ENCODE measurements around the gene RAMP1. TPM values are rescaled to one million over a fixed set of nuclear protein-coding genes. Genes with fewer than 3 reads are reported as not detected.

RAMP1 gene
- total and polyA plus RNA-seq, 2 of the 4 experiments (the other 2 are of a cell fraction), result 15.8 to 77.1 TPM

- TF ChIP-seq NFE2L2 (IDR thresholded peaks at IDR 0.05; ENCODE audit: low read depth, low read length), result no peak
- TF ChIP-seq BHLHE40 (IDR thresholded peaks at IDR 0.05; ENCODE audit: low read depth, low read length), result no peak
- no peak for TF ChIP-seq FOS (IDR thresholded peaks at IDR 0.05; ENCODE audit: low read depth, low read length)
Observed at GRCh38 chr2:237858294-237859081, 935 bp upstream of the RAMP1 start (continued).

- no peak overlapping the region for H3K27ac ChIP-seq (ENCODE audit: insufficient read depth, low read length)
- in situ Hi-C loops (cut with MboI; ENCODE audit: low sequenced_read_pairs), result loop anchor here (5.0 kb wide), 1 partner anchor 403 kb away; no protein-coding TSS in a partner anchor
- POLR2A ChIA-PET (ENCODE audit: unreplicated experiment), result no interaction called here
- TF ChIP-seq FOS (IDR thresholded peaks at IDR 0.05; ENCODE audit: low read depth, low read length) (no peak), CTCF (conservative IDR thresholded peaks at IDR 0.05; ENCODE audit: low read depth, low read length) (no peak), ELK1 (IDR thresholded peaks at IDR 0.05; ENCODE audit: borderline replicate concordance, low read depth, low read length) (no peak), POLR2A (IDR thresholded peaks at IDR 0.05; ENCODE audit: low read depth, low read length) (no peak), RCOR1 (IDR thresholded peaks at IDR 0.05; ENCODE audit: insufficient replicate concordance, low read length) (no peak), RFX5 (IDR thresholded peaks at IDR 0.05; ENCODE audit: low read depth, low read length) (no peak), BHLHE40 (IDR thresholded peaks at IDR 0.05; ENCODE audit: low read depth, low read length) (no peak), MAZ (IDR thresholded peaks at IDR 0.05; ENCODE audit: borderline replicate concordance, low read depth, low read length) (no peak), USF2 (IDR thresholded peaks at IDR 0.05; ENCODE audit: low read depth, low read length) (no peak), MXI1 (IDR thresholded peaks at IDR 0.05; ENCODE audit: borderline replicate concordance, low read depth, low read length) (no peak)
Observed at GRCh38 chr2:237859082-237859433, 365 bp upstream of the RAMP1 start.

More at GRCh38 chr2:237859082-237859433, 365 bp upstream of the RAMP1 start:
- ATAC-seq (ENCODE audit: low read depth) (no peak), DNase-seq (no peak)
- CTCF ChIA-PET, result interaction anchor here (0.7 to 2.9 kb wide), 8 partner anchors 46 to 406 kb away, joined by 3 to 21 read pairs (median 4); no protein-coding TSS in a partner anchor
- no TSS peak for BruUV-seq (replicated peaks)
- H3K23ac ChIP-seq (ENCODE audit: low read depth, low read length), result no peak overlapping the region
- no peaks in the 10 kb centered on the region for H3K36me3 ChIP-seq (ENCODE audit: control insufficient read depth, insufficient read depth, low read length)
- dilution Hi-C loops (cut with HindIII; ENCODE audit: low sequenced_read_pairs, unreplicated experiment) (no loop called here), intact Hi-C loops (cut with micrococcal nuclease) (loop anchor here (2.0 to 5.0 kb wide), 3 partner anchors 108 to 263 kb away; partner anchors contain the start of gene UBE2F)
- no peaks in the 10 kb centered on the region for H3K9me3 ChIP-seq (ENCODE audit: control insufficient read depth, insufficient read depth, low read length)
- H2AK5ac ChIP-seq (ENCODE audit: low read depth, low read length), result 0 out of 2 replicates have a peak overlapping the region, but pooled peaks have one; percentile 8
- peak overlapping the region; percentile 87 for H2AFZ ChIP-seq (replicated peaks; ENCODE audit: low read length, poor library complexity)
- no peak overlapping the region for H2BK20ac ChIP-seq (ENCODE audit: low read depth, low read length)
- no peak overlapping the region for H3K9ac ChIP-seq (ENCODE audit: low read depth, low read length)
- WGBS, 2 experiments (ENCODE audit: extremely low coverage in 2 of 2, insufficient read length in 1 of 2), result 51% methylated on average over 7 of the region's 15 CpGs; no CpG with 5 or more reads in 1 of the 2 experiments
- peak overlapping the region; percentile 35 for H3K4me2 ChIP-seq (ENCODE audit: low read depth, low read length)
- peak overlapping the region; percentile 7 for H4K91ac ChIP-seq (ENCODE audit: insufficient read depth, low read depth, low read length)
- peaks cover 0 to 1% of the 10 kb centered on the region in 2 experiments; a peak in 1 of 4 replicates for H3K79me1 ChIP-seq (ENCODE audit: low read depth in 1 of 2, low read length in 2 of 2)
- H3K14ac ChIP-seq (replicated peaks; ENCODE audit: low read depth, low read length), result no peak overlapping the region
- no peak overlapping the region for H3K56ac ChIP-seq (ENCODE audit: extremely low read depth, insufficient read depth, low read length)
- H3K27me3 ChIP-seq (ENCODE audit: control insufficient read depth, insufficient read depth, low read length), result no peaks in the 10 kb centered on the region; the same call in 1 of the 2 replicates
- H2AK9ac ChIP-seq (replicated peaks; ENCODE audit: low read depth, low read length, poor library complexity), result peak overlapping the region; percentile 1
- H4K5ac ChIP-seq (ENCODE audit: low read depth, low read length), result no peak overlapping the region; the same call in 1 of the 2 replicates
- no peak overlapping the region for H3K18ac ChIP-seq (ENCODE audit: low read depth, low read length)
- no peaks in the 10 kb centered on the region for H4K20me1 ChIP-seq (ENCODE audit: insufficient read depth, low read length)
- 0 out of 2 replicates have a peak overlapping the region, but pooled peaks have one; percentile 49 for H3K4ac ChIP-seq (ENCODE audit: low read depth, low read length)
- H3K4me1 ChIP-seq (ENCODE audit: control insufficient read depth, insufficient read depth, low read length), result peaks cover 6% of the 10 kb centered on the region; the same call in 1 of the 2 replicates
- no peak overlapping the region for H2BK5ac ChIP-seq (ENCODE audit: low read depth, low read length, poor library complexity, severe bottlenecking)
- peak overlapping the region in 1 of 2 experiments; percentile 56; a peak in 1 of 4 replicates for H4K8ac ChIP-seq (ENCODE audit: low read depth in 2 of 2, low read length in 2 of 2)
- H2BK120ac ChIP-seq (ENCODE audit: low read depth, low read length), result peak overlapping the region; percentile 37
- no peak overlapping the region for H2BK15ac ChIP-seq (ENCODE audit: low read depth, low read length)
- peak overlapping the region; percentile 42; the same call in 1 of the 2 replicates for H3K4me3 ChIP-seq (ENCODE audit: insufficient read depth, low read depth, low read length)
- H3K9me1 ChIP-seq (ENCODE audit: insufficient read depth, low read length), result 0 out of 2 replicates have a peak, but pooled peaks cover 1% of the 10 kb centered on the region
